H1 (cell line): ENCODE measurements around the gene EZH2. TPM values are rescaled to one million over a fixed set of nuclear protein-coding genes. Genes with fewer than 3 reads are reported as not detected.

Experiments
- CTCF ChIA-PET: fragments of 300-600 bp; sonication (Branson Sonifier 250); formaldehyde crosslinking; loops from one replicate; lab custom pipeline; 2021; ENCODE audit not compliant: partially characterized antibody; lab: Charles Lee
- POLR2A ChIA-PET: fragments of 300-600 bp; sonication (Branson Sonifier 250); formaldehyde crosslinking; loops from one replicate; lab custom pipeline; 2021; ENCODE audit warnings: inconsistent platforms; ENCODE audit not compliant: partially characterized antibody; lab: Charles Lee
- DNase-seq, 2 experiments: peaks; one replicate each; pipeline versions ENCODE4 v3.0.0 to v3.0.0-alpha.2; 2010 to 2022; ENCODE audit warnings: low spot score in 2 of 2, low read depth in 1 of 2, mixed read lengths in 1 of 2
- FAIRE-seq: peaks from 2 replicates; lab custom pipeline; 2011; peaks lifted over from hg19 to GRCh38; lab: Jason Lieb, UNC
- H2AFZ ChIP-seq: 2 replicates; pipeline ENCODE4 v1.8.1; 2012; ENCODE audit warnings: low read length, inconsistent platforms
- H2AK5ac ChIP-seq: 2 replicates; pipeline ENCODE4 v1.6.1; 2013; ENCODE audit warnings: low read depth, low read length
- H2BK120ac ChIP-seq: replicated peaks from 2 replicates; pipeline ENCODE3; 2013; ENCODE audit warnings: low read depth, low read length, inconsistent platforms
- H2BK12ac ChIP-seq: 2 replicates; pipeline ENCODE4 v1.6.1; 2013; ENCODE audit warnings: low read depth, low read length
- H2BK15ac ChIP-seq: 2 replicates; pipeline ENCODE4 v1.6.1; 2013; ENCODE audit warnings: low read length
- H2BK20ac ChIP-seq: 2 replicates; pipeline ENCODE4 v1.6.1; 2013; ENCODE audit warnings: low read length
- H2BK5ac ChIP-seq: 2 replicates; pipeline ENCODE4 v1.6.1; 2013; ENCODE audit warnings: low read depth, low read length
- H3K14ac ChIP-seq: 2 replicates; pipeline ENCODE4 v1.6.1; 2013; ENCODE audit warnings: inconsistent platforms; ENCODE audit not compliant: insufficient read length
- H3K18ac ChIP-seq: 2 replicates; pipeline ENCODE4 v1.6.1; 2013; ENCODE audit warnings: low read length; ENCODE audit errors: extremely low read depth
- H3K23ac ChIP-seq: 2 replicates; pipeline ENCODE4 v1.6.1; 2013; ENCODE audit warnings: inconsistent platforms; ENCODE audit not compliant: insufficient read length
- H3K23me2 ChIP-seq: 2 replicates; pipeline ENCODE4 v1.6.1; 2013; ENCODE audit warnings: low read depth, low read length
- H3K27ac ChIP-seq: 2 replicates; pipeline ENCODE4 v1.6.1; 2011; ENCODE audit warnings: low read depth, low read length, inconsistent platforms
- H3K27me3 ChIP-seq, 4 experiments: replicated peaks in 1 of 4; 1 replicate in 1 of 4; 2 replicates in 3 of 4; pipeline versions ENCODE4 v1.6.1 to v1.8.1; 2011 to 2013; ENCODE audit warnings: low read length in 3 of 4, mild to moderate bottlenecking in 3 of 4, inconsistent platforms in 2 of 4, mixed read lengths in 2 of 4, moderate library complexity in 1 of 4; ENCODE audit not compliant: control insufficient read depth in 3 of 4, insufficient read depth in 3 of 4; ENCODE audit errors: extremely low read depth in 1 of 4
- H3K36me3 ChIP-seq, 4 experiments: 2 replicates each; pipeline versions ENCODE4 v1.6.1 to v1.8.1; 2011 to 2013; ENCODE audit warnings: mild to moderate bottlenecking in 4 of 4, low read length in 3 of 4, moderate library complexity in 2 of 4, control low read depth in 1 of 4, inconsistent platforms in 1 of 4; ENCODE audit not compliant: insufficient read depth in 4 of 4, control insufficient read depth in 2 of 4
- H3K4ac ChIP-seq: replicated peaks from 2 replicates; pipeline ENCODE3; 2013; ENCODE audit warnings: low read length, low read depth, mixed read lengths, inconsistent platforms; ENCODE audit not compliant: insufficient read length
- H3K4me1 ChIP-seq, 4 experiments: replicated peaks in 1 of 4; 1 replicate in 1 of 4; 2 replicates in 3 of 4; pipeline versions ENCODE4 v1.6.1 to v1.8.1; 2011 to 2013; ENCODE audit warnings: low read length in 3 of 4, inconsistent platforms in 2 of 4, mixed read lengths in 1 of 4; ENCODE audit not compliant: insufficient read depth in 4 of 4, control insufficient read depth in 3 of 4
- H3K4me2 ChIP-seq, 2 experiments: 2 replicates each; pipeline versions ENCODE4 v1.6.1 to v1.8.1; 2011 to 2013; ENCODE audit warnings: low read depth in 2 of 2, low read length in 2 of 2, control low read depth in 1 of 2, inconsistent platforms in 1 of 2, mild to moderate bottlenecking in 1 of 2; ENCODE audit not compliant: insufficient read depth in 1 of 2
- H3K4me3 ChIP-seq, 4 experiments: fragments of 200-600, 300-600 bp in 1 of 4; sonication (generic), shearing (Covaris generic), sonication (Bioruptor Twin) in 1 of 4; 2 replicates each; pipeline versions ENCODE4 v1.5.1 to v1.8.1; 2011 to 2016; ENCODE audit warnings: low read length in 4 of 4, low read depth in 3 of 4, control low read depth in 2 of 4, inconsistent platforms in 2 of 4, mild to moderate bottlenecking in 2 of 4, mixed read lengths in 1 of 4, moderate library complexity in 1 of 4; ENCODE audit not compliant: insufficient read depth in 2 of 4; ENCODE audit errors: extremely low read depth in 1 of 4
- H3K56ac ChIP-seq: replicated peaks from 2 replicates; pipeline ENCODE3; 2013; ENCODE audit warnings: low read depth, mild to moderate bottlenecking, mixed read lengths, low read length, inconsistent platforms; ENCODE audit not compliant: insufficient read length
- H3K79me1 ChIP-seq: 2 replicates; pipeline ENCODE4 v1.6.1; 2013; ENCODE audit warnings: low read depth, low read length, control low read depth
- H3K79me2 ChIP-seq, 2 experiments: 2 replicates each; pipeline versions ENCODE4 v1.6.1 to v1.8.1; 2012 to 2013; ENCODE audit warnings: low read length in 2 of 2, mild to moderate bottlenecking in 2 of 2, inconsistent platforms in 1 of 2; ENCODE audit not compliant: insufficient read depth in 2 of 2, control insufficient read depth in 1 of 2
- H3K9ac ChIP-seq, 4 experiments: replicated peaks in 1 of 4; 1 replicate in 1 of 4; 2 replicates in 3 of 4; pipeline versions ENCODE4 v1.6.1 to v1.8.1; 2011 to 2013; ENCODE audit warnings: low read depth in 3 of 4, low read length in 3 of 4, control low read depth in 2 of 4, mild to moderate bottlenecking in 2 of 4, moderate library complexity in 2 of 4, inconsistent platforms in 1 of 4; ENCODE audit errors: extremely low read depth in 1 of 4
- H3K9me3 ChIP-seq, 2 experiments: 2 replicates each; pipeline versions ENCODE4 v1.6.1 to v1.8.1; 2012 to 2013; ENCODE audit warnings: mild to moderate bottlenecking in 2 of 2, moderate library complexity in 2 of 2, control low read depth in 1 of 2, inconsistent platforms in 1 of 2, low read depth in 1 of 2, low read length in 1 of 2, mixed read lengths in 1 of 2; ENCODE audit not compliant: insufficient read depth in 2 of 2
- H4K20me1 ChIP-seq, 2 experiments: replicated peaks in 1 of 2; 2 replicates each; pipeline versions ENCODE3 to v1.8.1; 2011 to 2013; ENCODE audit warnings: inconsistent platforms in 2 of 2, low read length in 2 of 2, mild to moderate bottlenecking in 1 of 2; ENCODE audit not compliant: insufficient read depth in 2 of 2, control insufficient read depth in 1 of 2
- H4K5ac ChIP-seq: 2 replicates; pipeline ENCODE4 v1.6.1; 2013; ENCODE audit warnings: low read length, low read depth, mixed read lengths, inconsistent platforms; ENCODE audit not compliant: insufficient read length
- H4K8ac ChIP-seq: 2 replicates; pipeline ENCODE4 v1.8.0; 2013; ENCODE audit warnings: mild to moderate bottlenecking, moderate library complexity, low read length, inconsistent platforms; ENCODE audit not compliant: insufficient read depth; ENCODE audit errors: extremely low read depth
- H4K91ac ChIP-seq: replicated peaks from 2 replicates; pipeline ENCODE3; 2013; ENCODE audit warnings: low read length, mixed read lengths, inconsistent platforms; ENCODE audit not compliant: insufficient read length
- SRF ChIP-seq: IDR thresholded peaks from 2 replicates; pipeline ENCODE4 v1.6.1; 2011; ENCODE audit warnings: mild to moderate bottlenecking, low read depth, low read length, moderate library complexity
- TBP ChIP-seq: IDR thresholded peaks from 2 replicates; pipeline ENCODE4 v1.6.1; 2011; ENCODE audit warnings: low read depth, low read length, improper control_type of control experiment
- WGBS, 2 experiments: shearing (Covaris generic) in 1 of 2; methylation state at CpG; one replicate each; pipeline versions ENCODE4 v1.1.6 to v1.1.7; 2013 to 2015; ENCODE audit warnings: low lambda C conversion rate in 2 of 2, mixed read lengths in 2 of 2, inconsistent platforms in 1 of 2, low coverage in 1 of 2, missing lambda C conversion rate in 1 of 2; ENCODE audit not compliant: insufficient replicate concordance in 2 of 2, insufficient coverage in 1 of 2, insufficient read length in 1 of 2; ENCODE audit errors: extremely low coverage in 1 of 2, missing lambda C conversion rate in 1 of 2; 5-methylcytosine and 5-hydroxymethylcytosine counted together
- polyA plus RNA-seq, 7 experiments: library from polyadenylated mRNA; depleted of rRNA in 3 of 7; stranded (reverse) in 5 of 7; unstranded in 2 of 7; fragments of >200 nt in 5 of 7; fragments of 200-250 nt in 2 of 7; gene quantifications; 1 replicate in 5 of 7; 2 replicates in 1 of 7; 4 replicates in 1 of 7; pipeline versions ENCODE4 v1.2.1 to v1.2.3, GENCODE V29; 2011 to 2013; ENCODE audit warnings: missing spikeins in 2 of 7, mixed read lengths in 2 of 7
- total RNA-seq: library from RNA; stranded (reverse); fragmentation: NEBNext Ultra II Directional; extraction: Animal tissue kit (Norgen Biotek cat#: 25700); gene quantifications from 2 replicates; pipeline ENCODE4 v1.2.1, GENCODE V29; 2021

The EZH2 gene
- total and polyA plus RNA-seq, 2 of the 8 experiments (the other 6 are each of a cell fraction or from before 2014, with no cell fraction given): 28.9 to 49.0 TPM

DNA sequence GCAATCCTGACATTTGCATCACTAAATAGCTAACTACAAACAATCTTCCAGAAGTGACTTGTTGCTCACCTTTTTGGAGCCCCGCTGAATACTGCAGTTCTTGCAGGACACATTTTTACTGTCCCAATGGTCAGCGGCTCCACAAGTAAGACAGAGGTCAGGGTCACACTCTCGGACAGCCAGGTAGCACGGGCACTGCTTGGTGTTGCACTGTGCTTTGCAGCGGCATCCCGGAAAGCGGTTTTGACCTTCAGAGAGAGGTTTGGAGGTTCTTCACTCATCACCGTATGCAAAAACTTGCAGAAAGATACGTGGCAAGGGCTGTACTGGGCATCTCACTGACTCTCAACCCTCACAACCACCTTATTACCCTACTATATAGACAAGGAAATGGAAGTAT lies 70.2 kb downstream of the EZH2 start:
- Histone ChIP-seq H2AK5ac (no peak overlapping the region), H3K23me2 (no peaks in the 10 kb centered on the region), H2BK20ac (no peak overlapping the region), H4K20me1 (no peaks in the 10 kb centered on the region), H3K4me3 (no peak overlapping the region), H3K9me3 (no peaks in the 10 kb centered on the region), H2BK120ac (no peak overlapping the region), H3K14ac (no peak overlapping the region), H3K4me2 (no peak overlapping the region), H3K18ac (no peak overlapping the region), H3K27ac (no peak overlapping the region), H2BK5ac (no peak overlapping the region)
- POLR2A ChIA-PET: interaction anchor here (0.7 to 1.5 kb wide), 3 partner anchors 8 to 59 kb away, joined by 3 read pairs; no protein-coding TSS in a partner anchor
- no peak for FAIRE-seq
- 95% methylated on average over 9 of the region's 9 CpGs; no CpG with 5 or more reads in 1 of the 2 experiments for WGBS, 2 experiments
- TF ChIP-seq SRF (no peak), TBP (no peak)
- TF ChIP-seq, all 59 proteins: peak for 0
- Histone ChIP-seq H4K91ac (no peak overlapping the region), H2AFZ (no peak overlapping the region), H3K9ac (no peak overlapping the region), H3K79me1 (no peaks in the 10 kb centered on the region), H4K8ac (no peak overlapping the region), H3K4me1 (peaks cover 0 to 2% (median under 1%) of the 10 kb centered on the region in 4 experiments; a peak in 2 of 7 replicates), H2BK12ac (no peak overlapping the region), H3K36me3 (peaks cover 5 to 79% (median 37%) of the 10 kb centered on the region in 4 experiments), H3K27me3 (no peaks in the 10 kb centered on the region), H3K79me2 (no peaks in the 10 kb centered on the region), H3K4ac (no peak overlapping the region), H3K56ac (no peak overlapping the region), H2BK15ac (no peak overlapping the region), H3K23ac (no peak overlapping the region), H4K5ac (no peak overlapping the region)
- DNase-seq: no peak
- CTCF ChIA-PET: interaction anchor here (0.6 to 1.8 kb wide), 5 partner anchors 9 to 152 kb away, joined by 3 to 4 read pairs (median 3); no protein-coding TSS in a partner anchor
